Subcutaneous adipose tissue (tissue), 4 donors: ENCODE results near the gene PSIP1. TPM values are rescaled to one million over a fixed set of nuclear protein-coding genes. Genes with fewer than 3 reads are reported as not detected.

Experiments
- total RNA-seq, 4 donors: library from RNA; depleted of rRNA; stranded (reverse); fragments of >200 nt; gene quantifications; one replicate each; pipeline ENCODE4 v1.1.0, GENCODE V29; 2016
- TF ChIP-seq, protein P1 (sequence below): fragments of 450-650 bp; IDR thresholded peaks from one replicate; pipeline ENCODE4 v1.5.1; 2016; ENCODE audit warnings: low read depth, mild to moderate bottlenecking, control low read depth, antibody characterized with exemption, moderate library complexity

Gene PSIP1
- total RNA-seq, 4 donors from 2014 or later = 26.1 to 32.0 (median 27.1) TPM

DNA sequence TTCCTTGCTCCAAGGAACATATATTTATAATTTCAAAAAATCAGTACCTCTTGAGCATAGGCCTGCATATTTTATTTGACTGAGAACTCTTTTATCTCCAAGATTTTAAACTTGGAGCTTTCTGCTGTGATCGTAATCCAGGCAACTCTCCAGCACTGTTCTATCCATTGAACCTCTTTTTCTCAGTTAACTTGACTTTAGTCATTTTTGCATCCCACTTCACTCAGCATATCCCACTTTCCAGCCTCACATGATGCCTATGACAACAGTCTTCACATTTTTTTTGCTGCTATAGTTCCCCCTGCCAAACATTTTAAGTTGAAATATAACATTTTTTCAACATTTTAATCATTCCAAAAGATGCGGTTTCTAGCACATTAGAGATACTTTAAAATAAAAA, 9.1 kb upstream of the PSIP1 start:
- TF ChIP-seq, protein P1, sequence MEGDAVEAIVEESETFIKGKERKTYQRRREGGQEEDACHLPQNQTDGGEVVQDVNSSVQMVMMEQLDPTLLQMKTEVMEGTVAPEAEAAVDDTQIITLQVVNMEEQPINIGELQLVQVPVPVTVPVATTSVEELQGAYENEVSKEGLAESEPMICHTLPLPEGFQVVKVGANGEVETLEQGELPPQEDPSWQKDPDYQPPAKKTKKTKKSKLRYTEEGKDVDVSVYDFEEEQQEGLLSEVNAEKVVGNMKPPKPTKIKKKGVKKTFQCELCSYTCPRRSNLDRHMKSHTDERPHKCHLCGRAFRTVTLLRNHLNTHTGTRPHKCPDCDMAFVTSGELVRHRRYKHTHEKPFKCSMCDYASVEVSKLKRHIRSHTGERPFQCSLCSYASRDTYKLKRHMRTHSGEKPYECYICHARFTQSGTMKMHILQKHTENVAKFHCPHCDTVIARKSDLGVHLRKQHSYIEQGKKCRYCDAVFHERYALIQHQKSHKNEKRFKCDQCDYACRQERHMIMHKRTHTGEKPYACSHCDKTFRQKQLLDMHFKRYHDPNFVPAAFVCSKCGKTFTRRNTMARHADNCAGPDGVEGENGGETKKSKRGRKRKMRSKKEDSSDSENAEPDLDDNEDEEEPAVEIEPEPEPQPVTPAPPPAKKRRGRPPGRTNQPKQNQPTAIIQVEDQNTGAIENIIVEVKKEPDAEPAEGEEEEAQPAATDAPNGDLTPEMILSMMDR = no peak

DNA sequence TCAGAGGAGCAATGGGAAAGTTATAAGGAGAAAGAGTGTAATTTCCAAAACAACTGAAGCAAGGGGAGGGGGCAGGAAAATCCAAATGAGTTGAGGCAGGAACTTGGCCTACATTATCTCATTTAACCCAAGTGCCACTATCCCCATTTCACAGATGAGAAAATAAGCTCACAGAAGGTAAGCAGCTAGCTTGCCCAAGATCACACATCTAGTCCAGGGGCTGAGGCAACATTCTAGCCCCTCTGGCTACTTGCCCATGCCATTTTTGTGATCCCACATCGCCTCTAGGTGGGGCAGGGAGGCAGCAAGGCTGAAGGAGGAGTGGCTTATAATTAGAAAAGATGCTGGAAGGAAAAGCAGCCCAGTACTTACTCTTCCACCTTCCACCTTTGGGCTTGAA, 2.6 kb upstream of the PSIP1 start:
- TF ChIP-seq, protein P1 = no peak

- TF ChIP-seq, protein P1 = no peak
Measured at GRCh38 chr9:15512889-15513288, 2.1 kb upstream of the PSIP1 start.

GRCh38 chr9:15512204-15512603, 1.4 kb upstream of the PSIP1 start:
- TF ChIP-seq, protein P1 = no peak

- TF ChIP-seq, protein P1 = no peak
Measured at GRCh38 chr9:15509931-15510788, 610 bp downstream of the PSIP1 start.

DNA sequence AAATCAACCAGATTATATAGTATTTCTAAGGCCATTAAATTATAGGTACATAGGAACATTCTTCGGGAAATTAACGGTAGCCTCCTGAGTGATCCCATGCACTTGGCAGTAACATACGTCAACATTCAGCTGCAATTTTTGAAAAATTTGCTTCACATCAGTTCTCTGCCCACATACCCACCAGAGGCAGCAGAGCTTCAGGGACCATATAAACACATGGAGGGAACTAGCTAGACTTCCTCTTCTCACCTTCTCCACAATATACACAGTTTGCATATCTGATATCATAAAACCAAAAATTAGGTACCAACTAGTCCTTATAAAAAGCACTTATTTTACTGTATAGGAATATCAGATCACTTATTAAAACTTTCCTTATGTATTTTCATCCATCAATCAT, 4.8 kb downstream of the PSIP1 start:
- TF ChIP-seq, protein P1 = no peak

GRCh38 chr9:15501803-15502202, 9.0 kb downstream of the PSIP1 start:
- TF ChIP-seq, protein P1 = no peak
